Testis (tissue), 3 donors: ENCODE measurements around the gene DQX1. TPM values are rescaled to one million over a fixed set of nuclear protein-coding genes. Genes with fewer than 3 reads are reported as not detected.

ENCODE experiments used
- DNase-seq: peaks from one replicate; pipeline ENCODE4 v3.0.0-alpha.2; 2019
- H3K27ac ChIP-seq, 2 donors: fragments of 200-600 bp; sonication (generic); one replicate each; pipeline ENCODE4 v1.5.1; 2019
- H3K27me3 ChIP-seq: fragments of 200-600 bp; sonication (generic); one replicate; pipeline ENCODE4 v1.5.1; 2019
- H3K36me3 ChIP-seq: fragments of 200-600 bp; sonication (generic); one replicate; pipeline ENCODE4 v1.5.1; 2017; ENCODE audit warnings: low read depth; ENCODE audit errors: missing control alignments
- H3K4me1 ChIP-seq: fragments of 200-600 bp; sonication (generic); one replicate; pipeline ENCODE4 v1.5.1; 2019
- H3K4me3 ChIP-seq, 2 donors: fragments of 200-600 bp; sonication (generic); one replicate each; pipeline ENCODE4 v1.5.1; 2017 to 2019
- H3K9me3 ChIP-seq: fragments of 200-600 bp; sonication (generic); one replicate; pipeline ENCODE4 v1.5.1; 2017
- POLR2A ChIP-seq: fragments of 450-650 bp; IDR thresholded peaks from one replicate; pipeline ENCODE4 v1.6.1; 2017; ENCODE audit warnings: antibody characterized with exemption, mild to moderate bottlenecking, moderate library complexity
- WGBS, 2 donors: methylation state at CpG; one replicate each; pipeline ENCODE4 v1.1.5; 2018; 5-methylcytosine and 5-hydroxymethylcytosine counted together
- intact Hi-C: fragments of 100-400 bp; cut with DNase I; formaldehyde crosslinking; loops from one replicate; pipeline ENCODE4 v1.15.1; 2023; ENCODE audit warnings: low total_unique reads
- polyA plus RNA-seq: library from polyadenylated mRNA; stranded (reverse); fragments of 350-450 nt; fragmentation: Illumina TruSeq; extraction: RNeasy Lipid Tissue Mini Kit (QIAGEN cat#74804); gene quantifications from one replicate; pipeline ENCODE4 v1.2.3, GENCODE V29; 2014; ENCODE audit warnings: low read depth, low replicate concordance; ENCODE audit not compliant: insufficient read depth
- total RNA-seq, 2 donors: library from RNA; depleted of rRNA; stranded (reverse); fragments of >200 nt; gene quantifications; one replicate each; pipeline ENCODE4 v1.2.3, GENCODE V29; 2016
- TF ChIP-seq, protein P1 (sequence below), 3 experiments: fragments of 450-650 bp in 2 of 3; fragments of 200-600 bp in 1 of 3; sonication (generic) in 1 of 3; IDR thresholded peaks; one replicate each; pipeline ENCODE4 v1.5.1; 2016 to 2019; ENCODE audit warnings: antibody characterized with exemption in 3 of 3, mild to moderate bottlenecking in 2 of 3, moderate library complexity in 1 of 3

Gene DQX1
- total and polyA plus RNA-seq, 3 donors from 2014 or later = 0.43 to 0.86 TPM; not detected in 1

DNA sequence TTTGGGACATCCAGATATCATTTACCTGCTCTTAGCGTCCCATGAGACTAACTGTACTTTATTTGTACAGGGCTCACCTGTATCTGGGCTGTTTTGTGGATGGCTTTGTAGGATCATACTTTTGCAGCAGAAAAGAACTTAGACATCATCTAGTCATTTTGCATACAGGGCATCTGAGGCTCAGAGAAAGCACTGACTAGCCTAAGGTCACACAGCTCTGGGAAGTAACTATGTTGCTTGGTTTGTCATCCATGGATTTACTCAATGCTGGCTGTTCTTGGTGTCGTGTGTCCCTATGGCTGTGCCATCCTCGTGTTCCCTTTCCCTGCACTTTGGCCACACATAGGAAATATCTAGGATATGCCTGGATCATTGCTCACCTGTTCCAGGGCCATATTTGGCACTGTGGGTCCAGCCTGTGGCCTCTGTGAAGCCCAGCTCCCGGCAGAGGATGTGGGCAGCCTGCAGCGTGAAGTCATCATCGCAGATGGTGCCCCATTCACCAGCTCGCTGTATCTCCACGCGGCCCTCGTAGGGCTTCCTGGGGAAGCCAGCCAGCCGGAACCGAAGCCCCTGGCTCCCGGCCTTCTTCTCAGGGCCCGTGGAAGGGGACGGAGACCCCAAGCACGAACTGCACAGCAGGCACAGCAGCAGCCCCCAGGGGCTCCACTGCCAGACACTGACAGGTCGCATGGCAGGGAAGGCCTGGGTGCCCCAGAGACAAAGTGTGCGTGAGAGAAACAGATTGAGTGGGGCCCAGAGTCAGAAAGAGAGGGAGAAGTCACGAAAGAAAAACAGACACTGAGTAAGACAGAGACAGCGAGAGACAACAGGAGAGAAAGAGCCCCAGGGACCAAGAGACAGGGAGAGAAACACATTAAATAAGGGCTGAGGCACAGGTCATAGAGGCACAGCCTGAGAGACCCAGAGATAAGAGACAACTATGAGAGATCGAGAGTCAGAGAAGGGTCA lies 26.2 kb upstream of the DQX1 start:
- peaks cover 22% of the 10 kb centered on the region for H3K4me1 ChIP-seq
- no peaks in the 10 kb centered on the region for H3K36me3 ChIP-seq
- no peak for DNase-seq
- no peaks in the 10 kb centered on the region for H3K9me3 ChIP-seq
- H3K27ac ChIP-seq = no peak overlapping the region
- intact Hi-C loops = no loop called here
- 86 to 87% methylated on average over 19 to 21 of the region's 21 CpGs for WGBS, 2 donors
- TF ChIP-seq, protein P1, sequence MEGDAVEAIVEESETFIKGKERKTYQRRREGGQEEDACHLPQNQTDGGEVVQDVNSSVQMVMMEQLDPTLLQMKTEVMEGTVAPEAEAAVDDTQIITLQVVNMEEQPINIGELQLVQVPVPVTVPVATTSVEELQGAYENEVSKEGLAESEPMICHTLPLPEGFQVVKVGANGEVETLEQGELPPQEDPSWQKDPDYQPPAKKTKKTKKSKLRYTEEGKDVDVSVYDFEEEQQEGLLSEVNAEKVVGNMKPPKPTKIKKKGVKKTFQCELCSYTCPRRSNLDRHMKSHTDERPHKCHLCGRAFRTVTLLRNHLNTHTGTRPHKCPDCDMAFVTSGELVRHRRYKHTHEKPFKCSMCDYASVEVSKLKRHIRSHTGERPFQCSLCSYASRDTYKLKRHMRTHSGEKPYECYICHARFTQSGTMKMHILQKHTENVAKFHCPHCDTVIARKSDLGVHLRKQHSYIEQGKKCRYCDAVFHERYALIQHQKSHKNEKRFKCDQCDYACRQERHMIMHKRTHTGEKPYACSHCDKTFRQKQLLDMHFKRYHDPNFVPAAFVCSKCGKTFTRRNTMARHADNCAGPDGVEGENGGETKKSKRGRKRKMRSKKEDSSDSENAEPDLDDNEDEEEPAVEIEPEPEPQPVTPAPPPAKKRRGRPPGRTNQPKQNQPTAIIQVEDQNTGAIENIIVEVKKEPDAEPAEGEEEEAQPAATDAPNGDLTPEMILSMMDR (IDR thresholded peaks at IDR 0.05) = no peak
- TF ChIP-seq POLR2A = no peak
- no peaks in the 10 kb centered on the region for H3K27me3 ChIP-seq
- H3K4me3 ChIP-seq = no peak overlapping the region

GRCh38 chr2:74551530-74551929 lies 25.5 kb upstream of the DQX1 start:
- Histone ChIP-seq H3K4me3 (no peak overlapping the region), H3K4me1 (peaks cover 22% of the 10 kb centered on the region), H3K9me3 (no peaks in the 10 kb centered on the region), H3K27ac (no peak overlapping the region), H3K27me3 (no peaks in the 10 kb centered on the region), H3K36me3 (no peaks in the 10 kb centered on the region)
- TF ChIP-seq, protein P1 (IDR thresholded peaks at IDR 0.05) = no peak
- no peak for TF ChIP-seq POLR2A
- DNase-seq = no peak
- intact Hi-C loops = no loop called here

GRCh38 chr2:74550231-74550630 lies 24.2 kb upstream of the DQX1 start:
- H3K36me3 ChIP-seq = no peaks in the 10 kb centered on the region

GRCh38 chr2:74548900-74549826 lies 23.1 kb upstream of the DQX1 start:
- Histone ChIP-seq H3K9me3 (no peaks in the 10 kb centered on the region), H3K4me3 (peak overlapping the region; percentile 49 to 64), H3K4me1 (peaks cover 22% of the 10 kb centered on the region), H3K36me3 (no peaks in the 10 kb centered on the region), H3K27ac (peak overlapping the region; percentile 11 to 66), H3K27me3 (no peaks in the 10 kb centered on the region)
- no peak for TF ChIP-seq POLR2A
- TF ChIP-seq, protein P1 (IDR thresholded peaks at IDR 0.05) = no peak
- intact Hi-C loops = no loop called here
- 15 to 25% methylated on average over 19 to 84 of the region's 85 CpGs for WGBS, 2 donors
- DNase-seq = peak; percentile 75

More at GRCh38 chr2:74550231-74550630, 24.2 kb upstream of the DQX1 start:
- peaks cover 22% of the 10 kb centered on the region for H3K4me1 ChIP-seq
- H3K27me3 ChIP-seq = no peaks in the 10 kb centered on the region
- no peak overlapping the region for H3K27ac ChIP-seq
- WGBS, 2 donors = 86% methylated on average over 5 to 7 of the region's 7 CpGs
- DNase-seq = no peak
- intact Hi-C loops = no loop called here
- H3K9me3 ChIP-seq = no peaks in the 10 kb centered on the region
- TF ChIP-seq POLR2A = no peak
- no peak overlapping the region for H3K4me3 ChIP-seq
